ENCODE results near the gene THBS1.

GRCh38 chr15:39554746-39555387, 26.0 kb upstream of the THBS1 start:
- TF ChIP-seq CTCF (IDR thresholded peaks at IDR 0.05; ENCODE audit: insufficient read depth, low read length, poor library complexity, severe bottlenecking) (no peak), EZH2phosphoT487 (conservative IDR thresholded peaks at IDR 0.05; ENCODE audit: low read length) (no peak)

Data from SU-DHL-6 (cell line).